Coronary artery (tissue), 2 donors: ENCODE data around the gene DDX21.

Experiments
- DNase-seq: peaks from one replicate; pipeline ENCODE4 v3.0.0-alpha.2; 2017; ENCODE audit warnings: low spot score
- H3K27ac ChIP-seq, 2 donors: fragments of 200-600 bp; sonication (generic); one replicate each; pipeline ENCODE4 v1.5.1; 2016 to 2019
- H3K4me3 ChIP-seq: fragments of 200-600 bp; sonication (generic); 2 replicates; pipeline ENCODE4 v1.5.1; 2016; ENCODE audit warnings: mild to moderate bottlenecking, moderate library complexity
- CTCF ChIP-seq: fragments of 200-600 bp; sonication (generic); IDR thresholded peaks from one replicate; pipeline ENCODE4 v1.5.1; 2019; ENCODE audit warnings: antibody characterized with exemption

Gene DDX21

GRCh38 chr10:68992636-68993440, 36.9 kb downstream of the DDX21 start:
- no peak for TF ChIP-seq CTCF
- H3K27ac ChIP-seq, result peak overlapping the region; percentile 68 to 79
- DNase-seq, result peak; percentile 85
- no peak overlapping the region for H3K4me3 ChIP-seq

GRCh38 chr10:68997211-68997610, 41.2 kb downstream of the DDX21 start:
- peak overlapping the region in 1 of 2 donors; percentile 54 for H3K27ac ChIP-seq
- no peak overlapping the region for H3K4me3 ChIP-seq

GRCh38 chr10:69004821-69005220, 48.9 kb downstream of the DDX21 start:
- H3K27ac ChIP-seq, result no peak overlapping the region
- H3K4me3 ChIP-seq, result no peak overlapping the region
- TF ChIP-seq CTCF, result no peak
- no peak for DNase-seq

More at GRCh38 chr10:68997211-68997610, 41.2 kb downstream of the DDX21 start:
- no peak for DNase-seq
- no peak for TF ChIP-seq CTCF

GRCh38 chr10:69005704-69006485, 49.9 kb downstream of the DDX21 start:
- no peak overlapping the region for H3K27ac ChIP-seq
- H3K4me3 ChIP-seq, result no peak overlapping the region
- no peak for DNase-seq
- TF ChIP-seq CTCF, result no peak

- DNase-seq, result no peak
Measured at GRCh38 chr10:69007260-69007659, 51.3 kb downstream of the DDX21 start.

GRCh38 chr10:69009360-69009759, 53.4 kb downstream of the DDX21 start:
- TF ChIP-seq CTCF, result no peak
- Histone ChIP-seq H3K27ac (no peak overlapping the region), H3K4me3 (no peak overlapping the region)
- no peak for DNase-seq

More at GRCh38 chr10:69007260-69007659, 51.3 kb downstream of the DDX21 start:
- no peak for TF ChIP-seq CTCF
- Histone ChIP-seq H3K4me3 (no peak overlapping the region), H3K27ac (no peak overlapping the region)
